Measurements from ENCODE around the gene BPIFB3.

GRCh38 chr20:33093582-33093981 lies 39.9 kb downstream of the BPIFB3 start:
- TF ChIP-seq POLR2A (IDR thresholded peaks at IDR 0.05; ENCODE audit: low read length) (no peak), GATA1 (IDR thresholded peaks at IDR 0.05; ENCODE audit: low read depth, low read length) (no peak)
